ENCODE results near the gene NEK2.
"Not testable (repeated sequence)": the region's sequence is repeated elsewhere in the genome, so short reads cannot be mapped to it uniquely, and the experiment has no call there.

Gene NEK2

DNA sequence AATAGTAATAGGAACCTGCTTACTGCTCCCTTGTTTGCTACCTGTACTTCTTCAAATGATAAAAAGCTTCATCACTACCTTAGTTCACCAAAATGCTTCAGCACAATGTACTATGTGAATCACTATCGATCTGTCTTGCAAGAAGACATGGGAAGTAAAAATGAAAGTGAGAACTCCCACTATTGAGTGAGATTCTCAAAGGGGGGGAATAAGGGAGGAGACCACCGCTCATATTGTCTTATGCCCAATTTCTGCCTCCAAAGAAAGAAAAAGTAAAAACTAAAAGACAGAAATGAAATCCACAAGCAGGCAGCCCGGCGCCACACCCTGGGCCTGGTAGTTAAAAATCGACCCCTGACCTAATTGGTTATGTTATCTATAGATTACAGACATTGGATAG lies 18.5 kb upstream of the NEK2 start:
- not testable (repeated sequence) for DNase-seq

DNA sequence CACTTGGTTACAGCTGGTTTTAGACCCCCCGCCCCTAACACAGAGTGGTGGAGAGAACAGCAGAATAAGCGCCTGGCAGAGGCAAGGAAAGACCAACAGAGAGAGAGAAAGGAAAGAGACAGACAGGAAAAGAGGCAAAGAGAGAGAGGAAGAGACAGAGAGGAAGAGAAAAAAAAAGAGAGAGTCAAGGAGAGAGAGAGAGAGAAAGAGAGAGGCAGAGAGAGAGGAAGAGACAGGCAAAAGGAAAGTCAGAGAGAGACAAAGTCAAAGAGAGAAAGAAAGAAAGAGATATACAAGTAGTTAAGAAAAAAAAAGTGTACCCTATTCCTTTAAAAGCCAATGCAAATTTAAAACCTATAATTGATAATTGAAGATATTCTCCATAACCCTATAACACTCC lies 13.0 kb upstream of the NEK2 start:
- DNase-seq, result no peak

DNA sequence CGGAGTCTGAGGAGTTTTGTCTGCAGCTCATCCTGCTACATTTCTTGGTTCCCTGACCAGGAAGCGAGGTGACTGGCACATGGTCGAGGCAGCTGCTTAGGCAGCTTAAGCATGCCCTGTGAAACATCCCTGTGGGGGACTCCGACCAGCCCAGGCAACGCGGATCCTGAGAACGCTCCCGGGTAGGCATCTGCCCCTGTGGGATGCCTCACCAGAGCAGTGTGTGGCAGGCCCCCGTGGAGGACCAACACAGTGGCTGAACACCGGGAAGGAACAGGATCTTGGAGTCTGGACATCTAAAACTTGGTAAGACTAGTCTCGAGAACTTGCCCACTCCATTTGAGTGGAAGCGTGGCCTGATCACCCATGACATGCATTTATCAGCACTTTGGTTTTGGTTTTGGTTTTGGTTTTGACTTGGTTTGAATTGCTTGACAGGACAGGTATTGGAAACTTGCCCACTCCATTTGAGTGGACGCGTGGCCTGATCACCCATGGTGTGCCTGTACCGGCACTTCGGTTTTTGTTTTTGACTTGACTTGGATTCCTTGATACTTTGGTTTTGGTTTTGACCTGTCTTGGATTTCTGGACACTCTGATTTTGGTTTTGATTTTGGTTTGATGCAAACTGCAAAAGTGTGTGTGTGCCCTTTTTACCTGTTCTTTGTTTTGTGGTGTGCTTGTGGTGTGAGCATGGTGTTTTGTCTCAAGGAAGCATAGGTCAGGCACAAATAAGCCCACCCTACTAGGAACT lies 12.2 kb upstream of the NEK2 start:
- DNase-seq, result peak; percentile 33

DNA sequence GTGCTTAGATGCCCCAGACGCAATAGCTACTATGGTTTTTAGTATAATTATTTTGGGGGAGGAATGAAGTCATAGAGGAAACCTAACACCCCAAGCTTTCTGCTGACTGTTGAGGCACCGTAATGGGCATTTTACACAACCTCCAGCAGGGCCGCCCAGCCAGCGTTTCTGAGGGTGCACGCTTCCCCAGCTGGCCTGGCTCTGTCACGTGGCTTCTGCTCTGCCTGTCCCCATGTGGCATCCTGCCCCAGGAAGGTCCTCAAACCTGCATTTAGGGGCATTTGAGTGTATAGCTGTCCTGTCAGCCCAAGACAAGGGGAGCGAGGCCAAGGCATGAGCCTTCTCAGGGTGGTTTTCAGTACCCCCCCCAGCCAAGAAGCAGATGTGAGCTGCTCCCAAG lies 10.4 kb upstream of the NEK2 start:
- DNase-seq, result no peak

DNA sequence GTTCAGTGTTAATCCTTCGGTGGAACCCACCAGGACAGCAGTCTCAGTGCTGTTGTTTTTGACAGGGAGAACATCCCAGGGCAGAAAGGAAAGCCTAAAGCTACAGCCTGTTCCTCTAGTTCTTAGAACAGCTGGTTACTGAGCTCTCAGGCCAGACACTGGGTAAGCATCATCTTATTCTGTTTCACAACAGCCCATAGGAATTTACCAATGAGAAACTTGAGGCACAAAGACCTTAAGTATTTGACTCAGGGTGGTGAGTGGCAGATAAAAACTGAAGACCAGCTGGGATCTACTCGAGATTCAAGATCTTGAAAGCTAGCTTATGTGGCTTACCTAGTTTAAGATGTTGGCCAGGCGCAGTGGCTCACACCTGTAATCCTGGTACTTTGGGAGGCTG lies 9.4 kb upstream of the NEK2 start:
- no peak for DNase-seq

DNA sequence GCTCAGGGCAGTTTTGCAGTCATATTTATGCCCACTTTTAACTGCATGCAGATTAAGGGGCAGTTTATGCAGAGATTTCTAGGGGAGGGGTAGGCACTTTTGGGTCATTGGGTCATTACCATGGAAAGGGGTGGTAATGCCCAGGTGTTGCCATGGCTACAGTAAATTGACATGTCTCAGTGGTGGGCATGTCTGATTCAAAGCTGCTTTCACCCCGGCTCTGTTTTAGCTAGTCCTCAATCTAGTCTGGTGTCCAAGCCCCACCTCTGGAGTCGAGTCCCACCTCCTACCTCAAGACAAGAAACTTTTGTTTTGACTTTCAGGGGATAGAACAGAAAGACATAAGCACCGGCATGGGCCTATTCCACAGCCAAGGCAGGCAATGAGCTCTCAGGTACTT lies 8.9 kb upstream of the NEK2 start:
- no peak for DNase-seq

DNA sequence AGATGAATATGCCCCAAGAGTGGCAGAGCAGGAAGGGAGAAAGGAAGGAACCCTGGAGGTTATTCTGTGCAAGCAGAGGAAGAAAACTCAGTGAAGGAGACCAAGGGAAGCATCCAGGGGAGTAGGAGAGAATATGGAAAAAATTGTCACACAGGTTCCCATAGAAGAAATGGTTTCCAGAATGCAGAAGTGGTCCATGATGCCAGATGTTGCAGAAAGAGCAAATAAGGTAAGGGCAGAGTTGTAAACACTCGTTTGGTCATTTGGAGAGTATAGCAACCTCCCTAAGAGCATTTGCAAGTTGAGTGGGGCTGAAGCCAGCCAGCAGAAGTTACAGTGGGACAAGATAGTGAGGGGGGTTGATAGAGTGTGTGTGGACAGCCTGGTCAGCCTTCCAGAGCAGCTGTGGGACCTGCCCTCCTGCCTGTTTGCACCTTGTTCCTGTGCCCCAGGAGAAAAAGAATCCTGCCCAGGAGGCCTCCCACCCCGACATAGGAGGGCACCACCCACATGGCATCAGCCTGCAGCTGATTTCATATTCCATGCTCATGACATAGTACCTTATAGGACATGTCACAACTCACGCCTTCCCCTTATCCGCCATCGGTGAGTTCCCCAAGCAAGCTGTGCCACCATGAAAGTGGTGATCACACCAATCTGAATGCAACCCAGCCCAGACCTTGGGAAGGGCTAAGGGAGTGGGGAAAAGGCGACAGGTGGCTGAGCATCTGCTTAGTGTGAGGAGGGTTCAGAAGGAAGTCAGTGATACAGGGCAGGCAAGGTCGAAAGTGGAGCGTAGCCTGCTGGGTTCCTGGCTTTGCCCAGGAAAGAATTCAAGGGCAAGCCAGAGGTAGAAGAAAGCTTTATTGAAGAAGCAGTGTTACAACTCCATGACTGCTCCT lies 8.2 kb upstream of the NEK2 start:
- DNase-seq, result no peak

DNA sequence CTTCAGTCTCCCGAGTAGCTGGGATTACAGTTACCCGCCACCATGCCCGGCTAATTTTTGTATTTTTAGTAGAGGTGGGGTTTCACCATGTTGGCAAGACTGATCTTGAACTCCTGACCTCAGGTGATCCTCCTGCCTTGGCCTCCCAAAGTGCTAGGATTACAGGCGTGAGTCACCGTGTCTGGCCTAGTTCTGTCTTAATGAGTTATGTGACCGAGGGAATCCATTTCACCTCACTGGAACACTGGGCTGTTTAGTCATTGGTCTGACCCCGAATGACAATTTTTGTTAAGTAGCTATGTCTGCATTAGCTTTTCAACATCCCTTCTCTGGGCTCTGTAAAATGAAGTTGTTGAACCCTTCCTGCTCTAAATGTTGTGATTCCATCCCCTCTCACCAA lies 6.8 kb upstream of the NEK2 start:
- not testable (repeated sequence) for DNase-seq

DNA sequence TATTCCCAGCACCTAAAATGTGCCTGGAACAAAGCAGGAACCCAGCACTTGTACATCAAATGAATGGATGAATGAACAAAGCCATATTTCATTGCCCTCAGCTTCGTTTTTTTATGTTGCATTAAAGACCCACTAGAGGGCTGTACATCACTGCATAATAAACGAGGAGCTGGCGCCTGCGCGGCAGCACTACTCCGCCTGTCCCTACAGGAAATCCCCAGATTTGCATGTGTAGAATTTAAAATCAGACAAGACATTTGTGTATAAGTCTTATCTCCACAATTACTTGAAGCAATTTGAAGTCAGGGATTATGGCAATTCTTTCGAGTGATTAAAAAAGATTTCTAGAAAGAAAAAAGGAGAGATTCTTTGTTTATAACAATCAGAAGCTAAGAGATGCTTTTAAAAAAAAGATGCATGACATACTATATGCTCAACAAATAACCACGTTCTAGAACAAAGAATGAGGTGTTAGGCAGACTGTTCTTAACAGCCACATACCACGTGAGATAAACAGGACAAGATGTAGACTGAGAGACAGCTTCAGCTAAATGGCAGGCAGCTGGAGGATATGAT lies 5.4 kb upstream of the NEK2 start:
- DNase-seq, result peak; percentile 86

DNA sequence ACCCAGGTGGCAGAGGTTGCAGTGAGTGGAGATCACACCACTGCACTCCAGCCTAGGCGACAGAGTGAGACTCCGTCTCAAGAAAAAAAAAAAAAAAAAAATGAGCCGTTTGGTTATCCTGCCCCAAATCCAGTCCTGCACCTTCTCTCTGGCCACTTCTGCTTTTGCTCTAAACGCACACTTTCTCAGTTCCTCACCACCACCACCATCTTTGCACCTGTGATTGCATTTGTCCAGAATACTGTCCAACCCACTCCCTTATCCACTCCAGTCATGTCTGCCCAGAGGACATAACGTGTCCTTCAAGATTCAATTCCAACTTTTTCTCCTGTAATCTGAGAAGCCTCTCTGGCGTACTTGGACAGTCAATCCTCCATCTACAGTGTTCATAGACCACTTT lies 2.2 kb upstream of the NEK2 start:
- DNase-seq, result no peak

DNA sequence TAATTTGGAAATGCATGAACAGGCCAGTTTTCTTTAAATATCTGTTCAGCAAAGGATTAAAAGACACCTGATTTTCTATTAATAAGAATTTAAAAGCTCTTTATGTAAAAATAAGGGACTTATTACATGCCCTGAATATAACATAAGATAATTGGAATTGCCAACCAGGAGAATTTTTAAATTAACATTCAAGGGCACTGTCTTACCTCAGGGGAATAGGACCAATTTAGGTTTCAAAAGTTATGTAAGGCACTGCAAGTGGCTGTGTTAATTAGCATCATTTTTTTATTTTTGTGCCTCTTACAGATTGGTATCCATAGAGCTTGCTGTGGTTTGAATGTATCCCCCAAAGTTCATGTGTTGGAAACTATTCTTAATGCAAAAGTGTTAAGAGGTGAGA lies 1.3 kb upstream of the NEK2 start:
- DNase-seq, result no peak

DNA sequence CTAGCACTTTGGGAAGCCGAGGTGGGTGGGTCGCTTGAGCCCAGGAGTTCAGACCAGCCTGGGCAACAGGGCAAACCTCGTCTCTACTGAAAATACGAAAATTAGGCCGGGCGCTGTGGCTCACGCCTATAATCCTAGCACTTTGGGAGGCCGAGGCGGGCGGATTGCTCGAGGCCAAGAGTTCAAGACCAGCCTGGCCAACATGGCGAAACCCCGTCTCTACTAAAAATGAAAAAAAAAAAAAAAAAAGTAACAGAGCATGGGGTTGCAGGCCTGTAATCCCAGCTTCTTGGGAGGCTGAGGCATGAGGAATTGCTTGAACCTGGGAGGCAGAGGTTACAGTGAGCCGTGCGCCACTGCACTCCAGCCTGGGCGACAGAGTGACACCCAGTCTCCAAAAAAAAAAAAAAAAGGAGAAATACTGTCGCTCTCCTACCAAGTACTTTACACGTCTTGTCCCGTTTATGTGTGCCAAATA lies 724 bp upstream of the NEK2 start:
- DNase-seq, result no peak

DNA sequence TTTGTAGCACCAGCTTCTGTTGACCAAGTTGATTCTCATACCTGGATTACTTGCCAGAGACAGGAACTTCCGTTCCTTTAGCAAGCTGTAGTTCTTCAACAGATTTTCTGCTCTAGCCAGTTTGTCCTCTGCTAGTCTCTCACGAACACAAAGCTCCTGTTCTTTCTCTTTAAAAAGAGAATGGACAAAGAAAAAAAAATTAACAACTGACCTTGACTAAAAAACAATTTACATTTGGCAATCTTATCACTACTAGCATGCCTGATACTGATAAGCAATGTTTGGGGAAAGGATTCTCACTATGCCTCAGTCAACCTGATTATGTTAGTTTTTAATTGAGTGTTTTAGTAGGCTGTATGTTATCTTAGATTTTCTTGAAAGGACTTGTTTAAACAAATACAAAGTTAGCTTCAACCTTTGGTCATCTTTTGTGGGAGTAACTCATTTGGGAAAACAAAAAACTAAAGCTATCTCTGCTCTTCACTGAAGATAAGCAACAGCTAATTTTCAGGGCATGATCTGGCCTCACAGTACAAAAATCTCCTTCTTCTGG lies 8.3 kb downstream of the NEK2 start:
- no peak for DNase-seq

DNA sequence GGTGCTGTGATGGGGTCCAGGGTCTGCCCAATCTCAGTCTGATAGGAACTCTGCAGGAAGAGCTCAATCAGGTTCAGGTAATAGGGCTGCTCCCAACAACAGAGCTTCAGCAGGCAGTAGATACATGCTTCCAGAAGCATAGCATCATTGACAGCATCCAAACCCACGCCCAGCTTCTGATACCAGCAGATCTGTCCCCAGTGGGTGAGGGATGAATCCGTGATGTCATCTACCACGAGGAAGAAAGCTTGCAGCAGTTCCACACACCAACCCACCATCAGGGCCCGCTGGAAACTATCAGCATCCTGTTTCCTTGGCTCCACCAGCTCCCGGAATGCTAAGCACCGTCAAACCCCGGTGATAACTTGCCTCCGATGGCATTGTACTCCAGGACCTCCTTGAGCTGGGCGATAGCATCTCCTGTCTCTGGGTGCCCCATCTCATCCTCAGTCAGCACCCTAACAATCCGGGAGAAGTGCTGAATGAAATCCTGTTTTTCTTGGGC lies 14.7 kb downstream of the NEK2 start:
- no peak for DNase-seq

DNA sequence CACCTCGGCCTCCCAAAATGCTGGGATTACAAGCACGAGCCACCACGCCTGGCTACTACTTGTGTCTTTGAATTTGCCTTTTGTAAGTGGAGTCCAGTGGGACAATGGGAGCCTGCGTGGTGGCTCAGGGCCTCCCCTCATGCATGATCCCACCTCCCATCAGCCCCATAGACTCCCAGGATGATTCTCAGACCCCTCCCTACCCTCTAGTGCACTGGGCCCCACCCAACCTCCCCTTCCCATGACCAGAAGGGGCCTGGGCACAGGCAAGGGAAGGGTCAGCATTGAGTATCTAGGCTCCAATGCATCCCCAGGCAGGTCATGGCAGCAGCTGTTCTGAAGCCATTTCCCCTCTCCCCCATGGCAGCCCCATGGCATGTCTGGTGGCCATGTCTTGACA lies 18.7 kb downstream of the NEK2 start:
- no peak for DNase-seq

DNA sequence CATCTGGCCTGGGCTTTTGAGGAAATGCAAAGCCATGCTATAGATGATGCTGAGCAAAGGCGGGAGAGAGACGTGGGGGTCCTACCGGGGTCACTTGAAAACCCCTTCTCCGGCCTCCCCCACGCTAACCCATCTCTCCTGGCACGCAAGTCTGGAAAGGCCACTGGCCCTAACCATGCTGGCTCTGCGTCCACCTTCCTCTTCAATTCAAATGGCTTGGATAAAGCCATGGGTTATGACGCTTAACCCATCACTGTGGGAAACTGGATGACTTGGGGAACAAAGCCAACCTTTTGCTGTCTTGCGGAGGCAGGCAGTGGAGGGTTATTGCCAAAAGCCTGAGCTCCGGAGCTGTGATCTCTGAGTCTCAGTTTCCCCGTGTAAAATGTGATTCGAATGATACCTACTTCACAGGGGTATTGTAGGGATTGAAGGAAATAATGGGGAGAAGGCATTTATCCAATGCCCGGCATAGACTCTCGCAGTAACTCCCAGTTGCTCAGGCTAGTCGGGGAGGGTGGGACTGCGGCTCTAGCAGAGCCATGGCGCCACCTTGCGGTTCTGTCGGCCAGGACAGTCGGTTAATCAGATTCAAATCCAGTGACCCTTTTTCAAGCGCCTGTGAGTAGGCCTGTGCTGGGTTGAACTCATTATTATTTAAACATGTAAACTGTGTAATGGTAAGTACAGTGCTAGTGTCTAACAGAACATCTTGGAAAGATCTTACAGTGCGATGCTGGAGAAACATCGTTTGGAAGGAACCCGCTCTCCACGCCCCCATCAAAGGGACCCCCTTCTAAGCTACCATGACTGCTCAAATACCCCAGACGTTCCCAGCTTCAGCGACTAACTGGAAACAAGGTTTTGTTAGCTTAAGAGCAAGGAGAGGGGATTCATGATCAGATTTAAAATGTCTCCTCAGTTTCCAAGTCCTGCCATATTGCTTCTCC lies 20.3 kb downstream of the NEK2 start:
- DNase-seq, result peak; percentile 82

DNA sequence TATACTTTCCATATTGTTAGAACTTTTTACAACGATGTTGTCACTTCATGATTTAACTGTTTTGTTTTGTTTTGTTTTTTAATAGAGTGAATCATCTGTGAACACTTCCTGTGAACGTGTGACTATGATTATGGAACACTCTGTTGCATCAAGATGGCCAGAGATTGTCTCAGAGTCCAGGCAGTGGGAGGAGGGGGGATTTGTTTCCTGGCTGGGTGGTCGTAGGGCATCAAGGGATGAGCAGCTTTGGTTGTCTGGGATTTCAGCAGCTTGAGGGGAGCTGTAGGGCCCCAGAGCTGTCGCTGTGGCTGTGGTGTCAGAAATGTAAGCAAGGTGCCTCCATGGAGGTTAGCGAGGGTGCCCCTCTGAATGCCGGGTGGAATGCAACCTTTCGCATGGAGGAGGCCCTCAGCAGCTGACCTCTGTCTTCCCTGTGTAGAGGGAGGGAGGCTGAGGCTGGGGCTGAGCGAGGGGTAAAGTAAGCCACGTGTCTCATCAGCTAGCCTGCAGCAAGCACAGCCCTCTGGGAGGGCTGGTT lies 21.4 kb downstream of the NEK2 start:
- no peak for DNase-seq

DNA sequence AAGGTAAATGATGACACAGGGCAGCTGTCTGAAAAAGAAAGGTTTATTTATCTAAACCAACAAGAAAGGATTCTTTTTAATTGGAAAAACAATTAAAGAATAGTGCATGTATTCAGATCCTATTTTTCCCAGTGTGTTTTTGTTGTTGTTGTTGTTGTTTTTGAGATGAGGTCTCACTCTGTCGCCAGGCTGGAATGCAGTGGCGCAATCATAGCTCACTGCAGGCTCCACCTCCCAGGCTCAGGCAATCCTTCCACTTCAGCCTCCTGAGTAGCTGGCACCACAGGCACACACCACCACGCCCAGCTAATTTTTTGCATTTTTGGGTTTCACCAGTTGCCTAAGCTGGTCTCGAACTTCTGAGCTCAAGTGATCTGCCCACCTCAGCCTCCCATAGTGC lies 22.1 kb downstream of the NEK2 start:
- DNase-seq, result no peak

DNA sequence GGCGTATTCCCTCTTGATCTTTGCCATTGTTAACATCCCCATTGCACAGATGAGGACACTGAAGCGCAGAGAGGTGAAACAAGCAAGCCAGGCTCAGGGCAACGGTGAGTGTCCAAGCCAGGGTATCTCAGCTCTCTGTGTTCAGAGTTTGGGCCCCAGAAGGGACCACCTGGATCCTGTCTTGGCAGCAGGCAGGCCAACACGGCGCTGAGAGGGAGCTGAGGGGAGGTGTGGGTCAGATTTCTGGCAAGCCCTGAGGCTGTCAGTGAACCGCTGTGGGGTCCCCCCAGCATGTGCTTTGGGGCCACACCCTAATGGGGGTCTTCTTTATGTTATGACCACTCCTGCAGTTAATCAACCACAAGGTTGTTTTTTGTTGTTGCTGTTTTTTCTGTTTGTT lies 23.1 kb downstream of the NEK2 start:
- no peak for DNase-seq

DNA sequence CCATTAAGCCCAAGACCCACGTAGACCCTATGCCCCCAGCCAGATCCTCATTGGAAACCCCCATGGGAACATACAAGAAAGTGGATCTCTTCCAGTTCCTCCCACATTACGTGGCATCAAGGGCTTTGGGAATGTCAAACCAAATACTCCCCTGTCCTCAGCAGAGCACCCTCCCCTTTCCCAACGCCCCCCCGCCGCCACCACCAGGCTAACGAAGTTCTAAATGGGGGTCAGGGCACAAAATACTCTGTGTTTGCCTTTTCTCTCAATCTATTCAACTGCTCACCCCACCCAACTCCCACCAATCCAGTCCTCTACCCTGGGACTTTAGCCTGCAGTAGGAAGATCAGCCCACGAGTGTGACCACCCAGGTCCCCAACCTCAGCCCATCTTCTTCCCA lies 24.5 kb downstream of the NEK2 start:
- no peak for DNase-seq

DNA sequence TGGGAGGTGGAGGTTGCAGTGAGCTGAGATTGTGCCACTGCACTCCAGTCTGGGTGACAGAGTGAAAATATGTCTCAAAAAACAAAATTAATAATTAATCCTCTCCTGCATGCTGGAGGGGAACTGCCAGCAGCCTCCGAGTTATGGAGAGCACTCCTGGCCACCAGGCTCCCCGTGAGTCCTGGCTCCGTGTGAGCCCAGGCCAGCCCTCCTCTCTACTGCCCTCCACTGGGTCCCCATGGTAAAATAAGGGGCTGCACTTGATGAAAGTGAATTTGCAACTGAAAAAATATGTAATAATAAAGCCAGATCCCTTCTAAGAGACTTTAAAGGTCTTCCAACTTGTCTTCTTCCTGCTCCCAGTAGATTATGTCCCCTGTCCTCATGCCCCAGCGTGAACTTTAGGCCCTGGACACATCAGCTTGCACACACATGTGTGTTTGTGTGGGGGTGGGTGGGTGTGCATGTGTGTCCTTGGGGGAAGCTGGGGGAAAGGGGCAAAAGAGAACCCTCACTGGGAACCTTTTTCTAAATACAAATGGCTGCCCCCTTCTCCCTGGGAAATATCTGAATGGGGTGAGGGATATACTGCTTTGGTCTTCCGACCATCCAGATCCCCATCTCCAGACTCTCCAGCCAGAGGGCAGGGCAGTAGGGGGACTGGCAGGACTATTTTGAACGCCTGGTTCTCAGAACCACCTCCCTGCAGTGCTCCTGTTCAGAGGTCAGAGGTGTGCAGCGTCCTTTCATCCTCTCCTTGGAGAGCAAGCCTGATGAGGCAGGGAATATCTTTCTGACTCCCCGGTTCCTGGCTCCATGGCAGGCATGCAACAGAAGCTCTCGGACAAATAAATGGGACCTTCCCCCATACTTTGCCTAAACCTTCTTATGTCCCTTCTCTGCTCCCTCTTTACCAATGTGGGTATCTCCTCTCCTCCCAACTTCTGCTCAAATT lies 26.2 kb downstream of the NEK2 start:
- peak; percentile 36 for DNase-seq

All from CD4-positive, alpha-beta T cell treated with Interleukin-12 subunit alpha and Interleukin-12 subunit beta, for 1 hour (primary cell).